HepG2 (cell line): ENCODE measurements around the gene PNLDC1. TPM values are rescaled to one million over a fixed set of nuclear protein-coding genes. Genes with fewer than 3 reads are reported as not detected.

ENCODE experiments used
- AKAP8 ChIP-seq: sonication (generic); formaldehyde crosslinking; IDR thresholded peaks from 2 replicates; pipeline ENCODE4 v1.5.1; 2020; ENCODE audit warnings: mild to moderate bottlenecking, missing genetic modification reagents
- JUNB ChIP-seq: sonication (generic); formaldehyde crosslinking; IDR thresholded peaks from 2 replicates; pipeline ENCODE4 v1.8.0; 2022; ENCODE audit warnings: missing genetic modification reagents, mild to moderate bottlenecking, borderline replicate concordance
- KDM2A ChIP-seq: sonication (generic); formaldehyde crosslinking; IDR thresholded peaks from 2 replicates; pipeline ENCODE4 v1.4.0; 2020; ENCODE audit warnings: low read depth, missing genetic modification reagents, borderline replicate concordance
- KDM5A ChIP-seq: fragments of 200-600 bp; sonication (generic); IDR thresholded peaks from 2 replicates; pipeline ENCODE4 v1.7.0; 2018; ENCODE audit warnings: antibody characterized with exemption, mild to moderate bottlenecking, low read length, borderline replicate concordance
- MTA3 ChIP-seq: sonication (generic); formaldehyde crosslinking; IDR thresholded peaks from 2 replicates; pipeline ENCODE4 v1.4.0; 2020; ENCODE audit warnings: missing genetic modification reagents
- NCOA5 ChIP-seq: sonication (generic); formaldehyde crosslinking; IDR thresholded peaks from 2 replicates; pipeline ENCODE4 v1.4.0; 2020; ENCODE audit warnings: missing genetic modification reagents
- PREB ChIP-seq: sonication (generic); formaldehyde crosslinking; IDR thresholded peaks from 2 replicates; pipeline ENCODE4 v1.4.0; 2020; ENCODE audit warnings: missing genetic modification reagents
- SNAPC4 ChIP-seq: sonication (generic); formaldehyde crosslinking; IDR thresholded peaks from 2 replicates; pipeline ENCODE4 v1.4.0; 2020; ENCODE audit warnings: mild to moderate bottlenecking, missing genetic modification reagents
- TBX2 ChIP-seq: sonication (generic); formaldehyde crosslinking; IDR thresholded peaks from 2 replicates; pipeline ENCODE4 v1.5.0; 2020; ENCODE audit warnings: missing genetic modification reagents, mild to moderate bottlenecking, borderline replicate concordance
- TCF7 ChIP-seq: sonication (generic); IDR thresholded peaks from 2 replicates; pipeline ENCODE4 v1.6.1; 2016; ENCODE audit warnings: antibody characterized with exemption, low read depth
- ZBTB20 ChIP-seq: sonication (generic); formaldehyde crosslinking; IDR thresholded peaks from 2 replicates; pipeline ENCODE4 v1.8.1; 2023; ENCODE audit warnings: missing genetic modification reagents, low read depth, mild to moderate bottlenecking, borderline replicate concordance
- ZNF224 ChIP-seq: sonication (generic); formaldehyde crosslinking; IDR thresholded peaks from 2 replicates; pipeline ENCODE4 v1.5.0; 2020; ENCODE audit warnings: mild to moderate bottlenecking, missing genetic modification reagents
- polyA plus RNA-seq, 8 experiments: library from polyadenylated mRNA; depleted of rRNA in 3 of 8; stranded (reverse) in 7 of 8; unstranded in 1 of 8; fragments of >200 nt; fragmentation: Illumina TruSeq in 4 of 8; extraction: Trizol in 4 of 8; gene quantifications; 2 replicates each; pipeline versions ENCODE4 v1.2.1 to v1.2.3, GENCODE V29; 2011 to 2016; ENCODE audit warnings: low read depth in 4 of 8, missing spikeins in 1 of 8, mixed read lengths in 1 of 8; ENCODE audit not compliant: insufficient read depth in 1 of 8
- total RNA-seq, 5 experiments: library from RNA; depleted of rRNA; stranded (reverse); fragments of >200 nt; fragmentation: Illumina TruSeq; extraction: Trizol; gene quantifications; 2 replicates each; pipeline ENCODE4 v1.2.3, GENCODE V29; 2016; ENCODE audit warnings: low read depth in 1 of 5
- TF ChIP-seq, protein P1 (sequence below): IDR thresholded peaks from 2 replicates; pipeline ENCODE4 v1.6.1; 2016; ENCODE audit warnings: low read depth
- TF ChIP-seq, protein P2 (sequence below): sonication (generic); formaldehyde crosslinking; IDR thresholded peaks from 2 replicates; pipeline ENCODE4 v1.5.0; 2020; ENCODE audit warnings: missing genetic modification reagents
- TF ChIP-seq, protein P3 (sequence below): sonication (generic); formaldehyde crosslinking; IDR thresholded peaks from 2 replicates; pipeline ENCODE4; 2020; ENCODE audit warnings: missing genetic modification reagents, mild to moderate bottlenecking, borderline replicate concordance

Gene PNLDC1
- total and polyA plus RNA-seq, 2 of the 13 experiments (the other 11 are each of a cell fraction or from before 2014, with no cell fraction given): not detected

GRCh38 chr6:159790956-159791598 lies 9.0 kb upstream of the PNLDC1 start (continued):
- TF ChIP-seq, protein P1, sequence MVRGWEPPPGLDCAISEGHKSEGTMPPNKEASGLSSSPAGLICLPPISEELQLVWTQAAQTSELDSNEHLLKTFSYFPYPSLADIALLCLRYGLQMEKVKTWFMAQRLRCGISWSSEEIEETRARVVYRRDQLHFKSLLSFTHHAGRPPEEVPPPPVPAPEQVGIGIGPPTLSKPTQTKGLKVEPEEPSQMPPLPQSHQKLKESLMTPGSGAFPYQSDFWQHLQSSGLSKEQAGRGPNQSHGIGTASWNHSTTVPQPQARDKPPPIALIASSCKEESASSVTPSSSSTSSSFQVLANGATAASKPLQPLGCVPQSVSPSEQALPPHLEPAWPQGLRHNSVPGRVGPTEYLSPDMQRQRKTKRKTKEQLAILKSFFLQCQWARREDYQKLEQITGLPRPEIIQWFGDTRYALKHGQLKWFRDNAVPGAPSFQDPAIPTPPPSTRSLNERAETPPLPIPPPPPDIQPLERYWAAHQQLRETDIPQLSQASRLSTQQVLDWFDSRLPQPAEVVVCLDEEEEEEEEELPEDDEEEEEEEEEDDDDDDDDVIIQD (CRISPR knock-in tag): no peak
- TF ChIP-seq MTA3 (no peak), SNAPC4 (CRISPR knock-in tag) (0 out of 2 replicates have a peak, but pooled peaks have one; percentile 35), ZBTB20 (CRISPR knock-in tag) (no peak), NCOA5 (CRISPR knock-in tag) (no peak), KDM5A (no peak), AKAP8 (CRISPR knock-in tag) (peak; percentile 66; the same call in 1 of the 2 replicates), JUNB (CRISPR knock-in tag) (no peak), KDM2A (CRISPR knock-in tag) (0 out of 2 replicates have a peak, but pooled peaks have one; percentile 9), TCF7 (no peak), PREB (CRISPR knock-in tag) (no peak), TBX2 (CRISPR knock-in tag) (peak; percentile 10; the same call in 1 of the 2 replicates), ZNF224 (no peak)
- TF ChIP-seq, protein P2, sequence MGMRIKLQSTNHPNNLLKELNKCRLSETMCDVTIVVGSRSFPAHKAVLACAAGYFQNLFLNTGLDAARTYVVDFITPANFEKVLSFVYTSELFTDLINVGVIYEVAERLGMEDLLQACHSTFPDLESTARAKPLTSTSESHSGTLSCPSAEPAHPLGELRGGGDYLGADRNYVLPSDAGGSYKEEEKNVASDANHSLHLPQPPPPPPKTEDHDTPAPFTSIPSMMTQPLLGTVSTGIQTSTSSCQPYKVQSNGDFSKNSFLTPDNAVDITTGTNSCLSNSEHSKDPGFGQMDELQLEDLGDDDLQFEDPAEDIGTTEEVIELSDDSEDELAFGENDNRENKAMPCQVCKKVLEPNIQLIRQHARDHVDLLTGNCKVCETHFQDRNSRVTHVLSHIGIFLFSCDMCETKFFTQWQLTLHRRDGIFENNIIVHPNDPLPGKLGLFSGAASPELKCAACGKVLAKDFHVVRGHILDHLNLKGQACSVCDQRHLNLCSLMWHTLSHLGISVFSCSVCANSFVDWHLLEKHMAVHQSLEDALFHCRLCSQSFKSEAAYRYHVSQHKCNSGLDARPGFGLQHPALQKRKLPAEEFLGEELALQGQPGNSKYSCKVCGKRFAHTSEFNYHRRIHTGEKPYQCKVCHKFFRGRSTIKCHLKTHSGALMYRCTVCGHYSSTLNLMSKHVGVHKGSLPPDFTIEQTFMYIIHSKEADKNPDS (CRISPR knock-in tag): 0 out of 2 replicates have a peak, but pooled peaks have one; percentile 34
- TF ChIP-seq, protein P3, sequence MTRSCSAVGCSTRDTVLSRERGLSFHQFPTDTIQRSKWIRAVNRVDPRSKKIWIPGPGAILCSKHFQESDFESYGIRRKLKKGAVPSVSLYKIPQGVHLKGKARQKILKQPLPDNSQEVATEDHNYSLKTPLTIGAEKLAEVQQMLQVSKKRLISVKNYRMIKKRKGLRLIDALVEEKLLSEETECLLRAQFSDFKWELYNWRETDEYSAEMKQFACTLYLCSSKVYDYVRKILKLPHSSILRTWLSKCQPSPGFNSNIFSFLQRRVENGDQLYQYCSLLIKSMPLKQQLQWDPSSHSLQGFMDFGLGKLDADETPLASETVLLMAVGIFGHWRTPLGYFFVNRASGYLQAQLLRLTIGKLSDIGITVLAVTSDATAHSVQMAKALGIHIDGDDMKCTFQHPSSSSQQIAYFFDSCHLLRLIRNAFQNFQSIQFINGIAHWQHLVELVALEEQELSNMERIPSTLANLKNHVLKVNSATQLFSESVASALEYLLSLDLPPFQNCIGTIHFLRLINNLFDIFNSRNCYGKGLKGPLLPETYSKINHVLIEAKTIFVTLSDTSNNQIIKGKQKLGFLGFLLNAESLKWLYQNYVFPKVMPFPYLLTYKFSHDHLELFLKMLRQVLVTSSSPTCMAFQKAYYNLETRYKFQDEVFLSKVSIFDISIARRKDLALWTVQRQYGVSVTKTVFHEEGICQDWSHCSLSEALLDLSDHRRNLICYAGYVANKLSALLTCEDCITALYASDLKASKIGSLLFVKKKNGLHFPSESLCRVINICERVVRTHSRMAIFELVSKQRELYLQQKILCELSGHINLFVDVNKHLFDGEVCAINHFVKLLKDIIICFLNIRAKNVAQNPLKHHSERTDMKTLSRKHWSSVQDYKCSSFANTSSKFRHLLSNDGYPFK (CRISPR knock-in tag): no peak
